ENCODE measurements around the gene AP1G2. TPM values are rescaled to one million over a fixed set of nuclear protein-coding genes. Genes with fewer than 3 reads are reported as not detected.

AP1G2 gene
- total and polyA plus RNA-seq, 2 of the 13 experiments (the other 11 are each of a cell fraction or from before 2014, with no cell fraction given), result 96.9 to 611 TPM

GRCh38 chr14:23555882-23556699 is 11.5 kb downstream of the AP1G2 start, which contains the start of gene THTPA (continued):
- TF ChIP-seq ZNF687 (CRISPR knock-in tag; IDR thresholded peaks at IDR 0.05) (peak; percentile 98), ZNF124 (CRISPR knock-in tag; IDR thresholded peaks at IDR 0.05) (peak; percentile 99), ZNF260 (CRISPR knock-in tag; IDR thresholded peaks at IDR 0.05; ENCODE audit: borderline replicate concordance, low read depth) (peak; percentile 83; the same call in 1 of the 2 replicates), ZNF841 (CRISPR knock-in tag; IDR thresholded peaks at IDR 0.05; ENCODE audit: borderline replicate concordance) (0 out of 2 replicates have a peak, but pooled peaks have one; percentile 37), GABPA (IDR thresholded peaks at IDR 0.05; ENCODE audit: low read depth, low read length) (no peak), GABPA (CRISPR knock-in tag; IDR thresholded peaks at IDR 0.05; ENCODE audit: low read depth) (no peak), ZNF710 (CRISPR knock-in tag; IDR thresholded peaks at IDR 0.05; ENCODE audit: borderline replicate concordance) (peak; percentile 94), SIN3A (IDR thresholded peaks at IDR 0.05; ENCODE audit: borderline replicate concordance, low read depth, low read length) (peak; percentile 96), ZNF75D (CRISPR knock-in tag; IDR thresholded peaks at IDR 0.05; ENCODE audit: borderline replicate concordance) (no peak), KLF15 (CRISPR knock-in tag; IDR thresholded peaks at IDR 0.05; ENCODE audit: borderline replicate concordance) (peak; percentile 94), PHF20 (CRISPR knock-in tag; IDR thresholded peaks at IDR 0.05) (peak; percentile 98), ATF2 (CRISPR knock-in tag; IDR thresholded peaks at IDR 0.05) (peak; percentile 98), RAD51 (IDR thresholded peaks at IDR 0.05; ENCODE audit: borderline replicate concordance) (no peak), THYN1 (CRISPR knock-in tag; IDR thresholded peaks at IDR 0.05; ENCODE audit: borderline replicate concordance, low read depth) (peak; percentile 71; the same call in 1 of the 2 replicates), ZNF225 (CRISPR knock-in tag; IDR thresholded peaks at IDR 0.05) (peak; percentile 99), ZBTB26 (CRISPR knock-in tag; IDR thresholded peaks at IDR 0.05; ENCODE audit: borderline replicate concordance) (peak; percentile 93), ATF6 (CRISPR knock-in tag; conservative IDR thresholded peaks at IDR 0.05) (no peak; the same call in 1 of the 2 replicates)
